ENCODE results near the gene NUP62.
A peak's percentile ranks its signal among the peaks of the same experiment; 100 is the strongest.

The NUP62 gene

GRCh38 chr19:49890349-49891311 lies 38.7 kb downstream of the NUP62 start:
- no peak for TF ChIP-seq CTCF (conservative IDR thresholded peaks at IDR 0.05; ENCODE audit: control insufficient read depth, insufficient read depth, low read depth, low read length)
- DNase-seq (ENCODE audit: low read depth) = no peak
- H3K4me3 ChIP-seq (ENCODE audit: control insufficient read depth, low read depth, low read length) = no peak overlapping the region

- no peak overlapping the region for H3K4me3 ChIP-seq (ENCODE audit: control insufficient read depth, low read depth, low read length)
- TF ChIP-seq CTCF (conservative IDR thresholded peaks at IDR 0.05; ENCODE audit: control insufficient read depth, insufficient read depth, low read depth, low read length) = peak; percentile 53
- peak; percentile 74 for DNase-seq (ENCODE audit: low read depth)
Measured at GRCh38 chr19:49889687-49890348, 39.5 kb downstream of the NUP62 start.

- no peak for DNase-seq (ENCODE audit: low read depth)
- no peak for TF ChIP-seq CTCF (conservative IDR thresholded peaks at IDR 0.05; ENCODE audit: control insufficient read depth, insufficient read depth, low read depth, low read length)
- no peak overlapping the region for H3K4me3 ChIP-seq (ENCODE audit: control insufficient read depth, low read depth, low read length)
Measured at GRCh38 chr19:49889038-49889686, 40.1 kb downstream of the NUP62 start.

- no peak overlapping the region for H3K4me3 ChIP-seq (ENCODE audit: control insufficient read depth, low read depth, low read length)
- TF ChIP-seq CTCF (conservative IDR thresholded peaks at IDR 0.05; ENCODE audit: control insufficient read depth, insufficient read depth, low read depth, low read length) = no peak
- DNase-seq (ENCODE audit: low read depth) = no peak
Measured at GRCh38 chr19:49888510-49888824, 40.8 kb downstream of the NUP62 start.

GRCh38 chr19:49887665-49888509 lies 41.4 kb downstream of the NUP62 start:
- H3K4me3 ChIP-seq (ENCODE audit: control insufficient read depth, low read depth, low read length) = no peak overlapping the region
- TF ChIP-seq CTCF (conservative IDR thresholded peaks at IDR 0.05; ENCODE audit: control insufficient read depth, insufficient read depth, low read depth, low read length) = no peak
- DNase-seq (ENCODE audit: low read depth) = no peak
